ENCODE data around the gene CHKA. TPM values are rescaled to one million over a fixed set of nuclear protein-coding genes. Genes with fewer than 3 reads are reported as not detected.

CHKA gene
- total RNA-seq, 4 donors from 2014 or later = 1.1 to 13.0 (median 4.2) TPM

DNA sequence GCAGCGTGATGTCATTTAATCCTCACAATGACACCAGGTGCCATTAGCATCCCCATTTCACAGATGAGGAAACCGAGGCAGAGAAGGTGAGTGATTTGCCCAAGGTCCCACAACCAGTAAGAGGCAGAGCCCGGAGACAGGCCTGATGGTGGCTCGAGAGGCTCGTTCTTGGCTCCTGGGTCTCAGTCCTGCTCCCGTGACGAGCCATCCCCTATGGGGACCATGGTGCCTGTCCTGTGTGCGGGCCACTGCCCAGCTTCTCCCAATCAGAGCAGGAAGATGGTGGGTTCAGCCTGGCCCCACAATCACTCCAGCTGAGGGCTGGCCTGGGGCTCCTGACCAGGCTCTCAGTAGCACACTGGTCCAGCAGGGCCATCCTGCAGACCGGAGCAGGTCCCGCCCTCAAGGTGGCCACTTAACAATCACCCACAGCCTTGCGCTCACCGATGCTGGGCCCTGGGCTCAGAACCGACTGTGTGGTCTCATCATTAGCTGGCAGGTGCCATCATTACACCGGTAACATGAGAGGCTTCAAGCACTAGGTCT, 107.5 kb downstream of the CHKA start:
- Histone ChIP-seq H3K36me3 (no peaks in the 10 kb centered on the region), H3K9me3 (no peaks in the 10 kb centered on the region), H3K4me3 (no peak overlapping the region), H3K4me1 (peaks cover 37 to 92% (median 57%) of the 10 kb centered on the region in 3 donors), H3K27ac (peak overlapping the region; percentile 80 to 95 (median 86)), H3K27me3 (no peaks in the 10 kb centered on the region)
- 80 to 86% methylated on average over 5 to 10 of the region's 14 CpGs for WGBS, 2 donors
- TF ChIP-seq POLR2A (IDR thresholded peaks at IDR 0.05) = no peak
- TF ChIP-seq, protein P1, sequence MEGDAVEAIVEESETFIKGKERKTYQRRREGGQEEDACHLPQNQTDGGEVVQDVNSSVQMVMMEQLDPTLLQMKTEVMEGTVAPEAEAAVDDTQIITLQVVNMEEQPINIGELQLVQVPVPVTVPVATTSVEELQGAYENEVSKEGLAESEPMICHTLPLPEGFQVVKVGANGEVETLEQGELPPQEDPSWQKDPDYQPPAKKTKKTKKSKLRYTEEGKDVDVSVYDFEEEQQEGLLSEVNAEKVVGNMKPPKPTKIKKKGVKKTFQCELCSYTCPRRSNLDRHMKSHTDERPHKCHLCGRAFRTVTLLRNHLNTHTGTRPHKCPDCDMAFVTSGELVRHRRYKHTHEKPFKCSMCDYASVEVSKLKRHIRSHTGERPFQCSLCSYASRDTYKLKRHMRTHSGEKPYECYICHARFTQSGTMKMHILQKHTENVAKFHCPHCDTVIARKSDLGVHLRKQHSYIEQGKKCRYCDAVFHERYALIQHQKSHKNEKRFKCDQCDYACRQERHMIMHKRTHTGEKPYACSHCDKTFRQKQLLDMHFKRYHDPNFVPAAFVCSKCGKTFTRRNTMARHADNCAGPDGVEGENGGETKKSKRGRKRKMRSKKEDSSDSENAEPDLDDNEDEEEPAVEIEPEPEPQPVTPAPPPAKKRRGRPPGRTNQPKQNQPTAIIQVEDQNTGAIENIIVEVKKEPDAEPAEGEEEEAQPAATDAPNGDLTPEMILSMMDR (IDR thresholded peaks at IDR 0.05) = no peak
- intact Hi-C loops (cut with DNase I) = no loop called here
- no peak for DNase-seq

DNA sequence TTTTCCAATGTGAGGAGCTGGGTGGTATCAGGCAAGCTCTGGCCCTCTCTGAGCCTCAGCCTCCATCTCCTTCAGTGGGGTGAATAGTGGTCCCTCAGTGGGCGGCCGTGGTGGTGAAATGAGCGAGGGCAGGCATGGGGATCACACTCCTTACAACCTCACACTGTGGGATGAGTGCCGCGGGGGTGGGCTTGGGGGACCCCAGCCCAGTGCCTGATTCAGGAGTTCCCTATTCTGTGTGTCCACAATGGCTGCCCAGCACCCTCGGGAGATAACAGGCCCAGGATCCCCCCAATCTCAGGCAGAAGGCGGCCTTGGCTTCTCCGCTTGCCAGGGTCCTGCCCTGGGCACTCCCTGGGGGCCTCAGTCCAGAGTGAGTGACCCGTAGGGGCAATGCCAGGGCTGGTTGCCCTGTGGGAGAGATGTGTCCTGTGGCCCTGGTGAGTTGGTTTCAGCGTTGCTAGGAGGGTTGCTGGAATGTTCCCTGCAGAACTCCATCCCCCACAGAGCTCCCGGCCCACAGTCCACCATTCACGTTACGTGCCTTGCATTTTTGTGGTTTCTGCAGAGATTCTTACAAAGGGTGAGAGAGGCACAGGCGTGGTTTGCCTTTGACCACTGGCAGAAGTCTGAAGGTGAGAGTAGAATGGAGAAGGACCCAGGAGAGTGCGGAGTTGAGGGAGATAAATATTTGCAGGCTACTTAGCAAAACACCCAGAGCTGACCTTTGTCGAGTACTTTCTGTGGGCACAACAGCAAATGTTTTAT, 108.2 kb downstream of the CHKA start:
- H3K4me3 ChIP-seq = no peak overlapping the region
- H3K36me3 ChIP-seq = no peaks in the 10 kb centered on the region
- no peak for DNase-seq
- no peaks in the 10 kb centered on the region for H3K9me3 ChIP-seq
- intact Hi-C loops (cut with DNase I) = no loop called here
- peaks cover 41 to 92% (median 60%) of the 10 kb centered on the region in 3 donors for H3K4me1 ChIP-seq
- H3K27me3 ChIP-seq = no peaks in the 10 kb centered on the region
- TF ChIP-seq, protein P1 (IDR thresholded peaks at IDR 0.05) = no peak
- TF ChIP-seq POLR2A (IDR thresholded peaks at IDR 0.05) = no peak
- H3K27ac ChIP-seq = peak overlapping the region in 3 of 4 donors; percentile 80 to 95 (median 88)
- WGBS, 2 donors = 67% methylated on average over 3 to 9 of the region's 16 CpGs

DNA sequence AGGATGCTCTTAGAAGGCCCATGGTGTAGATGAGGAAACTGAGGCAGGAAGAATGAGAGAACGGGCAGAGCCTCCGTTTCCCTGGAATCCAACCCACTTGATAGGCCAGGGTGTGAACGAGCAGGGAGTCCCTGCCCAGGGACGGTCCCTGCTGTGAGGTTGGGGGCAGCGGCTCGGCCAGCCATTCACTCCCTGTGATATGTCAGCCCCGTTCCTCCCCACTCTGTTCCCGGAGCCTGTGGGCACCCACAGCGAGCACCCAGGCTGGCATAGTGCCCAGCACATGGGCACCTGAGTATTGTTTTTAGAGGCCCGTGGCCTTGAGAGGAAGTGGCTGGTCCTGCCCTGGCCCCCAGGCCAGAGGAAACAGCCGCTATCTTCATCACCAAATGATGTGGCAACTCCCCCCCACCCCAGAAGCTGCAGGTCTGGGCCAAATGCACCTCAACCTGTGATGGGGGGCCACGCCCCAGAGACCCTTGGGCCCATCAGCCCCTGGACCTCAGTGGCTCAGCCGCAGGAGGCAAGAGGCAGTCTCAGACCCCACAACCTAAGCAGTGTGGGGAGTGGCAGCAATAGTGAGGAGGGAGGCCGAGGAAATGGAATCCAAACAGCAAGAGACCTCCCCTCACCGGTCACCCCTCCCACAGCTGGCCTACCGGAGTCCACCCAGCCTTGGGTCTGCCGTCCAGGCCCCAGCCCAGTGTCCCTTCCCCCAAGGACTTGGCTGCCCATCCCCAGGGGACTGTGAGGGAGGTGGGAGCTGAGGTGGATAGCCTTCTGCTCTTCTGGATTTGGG, 108.9 kb downstream of the CHKA start:
- Histone ChIP-seq H3K27ac (peak overlapping the region in 3 of 4 donors; percentile 7 to 95 (median 75)), H3K36me3 (no peaks in the 10 kb centered on the region), H3K4me1 (peaks cover 41 to 87% (median 54%) of the 10 kb centered on the region in 3 donors), H3K4me3 (no peak overlapping the region), H3K27me3 (no peaks in the 10 kb centered on the region), H3K9me3 (no peaks in the 10 kb centered on the region)
- 73 to 93% methylated on average over 5 to 12 of the region's 17 CpGs for WGBS, 2 donors
- TF ChIP-seq POLR2A (IDR thresholded peaks at IDR 0.05) = no peak
- TF ChIP-seq, protein P1 (IDR thresholded peaks at IDR 0.05) = no peak
- DNase-seq = no peak
- intact Hi-C loops (cut with DNase I) = no loop called here

DNA sequence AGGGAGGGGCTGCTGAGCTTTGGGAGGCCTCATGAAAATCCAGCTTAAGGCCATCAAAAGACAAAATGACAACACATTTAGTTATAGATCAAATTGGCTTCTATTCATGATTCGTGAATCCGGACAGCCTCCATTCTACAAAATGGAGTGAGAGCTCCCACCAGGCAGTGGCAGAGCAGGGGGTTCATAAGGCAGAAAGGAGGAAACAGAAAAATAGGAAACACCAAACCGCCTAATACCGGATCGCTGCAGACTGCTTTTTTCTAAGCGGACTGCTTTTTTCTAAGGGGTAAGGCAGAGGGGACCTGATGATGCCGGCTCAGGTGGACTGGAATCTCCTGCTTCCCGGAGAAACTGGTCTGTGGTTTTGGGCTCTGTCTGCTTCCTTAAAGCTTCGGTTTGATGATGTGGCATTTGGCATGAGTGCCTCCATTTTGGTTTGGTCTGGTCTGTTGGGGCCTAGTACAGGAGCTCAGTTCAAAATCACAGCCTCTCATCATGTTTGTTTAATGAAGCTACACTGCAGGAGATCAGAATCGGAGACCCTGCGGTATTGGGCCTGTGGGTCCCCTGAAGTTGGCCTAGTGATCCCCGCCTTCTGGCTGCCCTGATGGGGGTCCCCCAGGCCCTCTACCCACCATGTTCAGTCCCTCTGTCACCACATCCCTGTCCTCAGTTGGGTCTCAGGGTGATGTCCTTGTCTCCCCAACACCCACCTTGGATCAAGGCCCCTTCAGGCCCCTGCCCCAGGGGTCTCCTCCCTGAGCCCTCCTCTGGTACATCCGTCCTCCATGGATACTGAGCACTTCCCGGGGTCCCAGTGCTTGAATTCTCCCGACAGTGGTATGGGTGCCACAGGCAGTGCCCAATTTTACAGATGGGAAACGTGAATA, 109.9 kb downstream of the CHKA start:
- intact Hi-C loops (cut with DNase I) = no loop called here
- Histone ChIP-seq H3K4me3 (peak overlapping the region in 3 of 4 donors; percentile 35 to 61 (median 42)), H3K27ac (peak overlapping the region; percentile 64 to 95 (median 80)), H3K4me1 (peaks cover 36 to 78% (median 46%) of the 10 kb centered on the region in 3 donors), H3K27me3 (no peaks in the 10 kb centered on the region), H3K36me3 (no peaks in the 10 kb centered on the region), H3K9me3 (no peaks in the 10 kb centered on the region)
- no peak for DNase-seq
- WGBS, 2 donors = 57 to 87% methylated on average over 9 to 12 of the region's 16 CpGs
- TF ChIP-seq, protein P1 (IDR thresholded peaks at IDR 0.05) = no peak
- no peak for TF ChIP-seq POLR2A (IDR thresholded peaks at IDR 0.05)
